Upper lobe of left lung (tissue), 6 donors: Measurements from ENCODE around the gene ISY1. TPM values are rescaled to one million over a fixed set of nuclear protein-coding genes. Genes with fewer than 3 reads are reported as not detected.
"Not testable (repeated sequence)": the region's sequence is repeated elsewhere in the genome, so short reads cannot be mapped to it uniquely, and the experiment has no call there.

ENCODE experiments used
- ATAC-seq, 2 donors: fragments of 200-7000 bp; cut with Tn5 transposase; one replicate each; pipeline ENCODE4 v1.9.1; 2022; ENCODE audit warnings: mild to moderate bottlenecking in 2 of 2, moderate library complexity in 2 of 2; ENCODE audit not compliant: low FRiP score in 2 of 2
- DNase-seq, 2 donors: peaks; one replicate each; pipeline ENCODE4 v3.0.0-alpha.2; 2019 to 2020
- H3K27ac ChIP-seq, 4 donors: fragments of 200-600 bp; sonication (generic); one replicate each; pipeline ENCODE4 v1.5.1; 2016 to 2019
- H3K27me3 ChIP-seq, 4 donors: fragments of 200-600 bp; sonication (generic); one replicate each; pipeline ENCODE4 v1.5.1; 2017 to 2019
- H3K36me3 ChIP-seq, 4 donors: fragments of 200-600 bp; sonication (generic); one replicate each; pipeline ENCODE4 v1.5.1; 2016 to 2019
- H3K4me1 ChIP-seq, 4 donors: fragments of 200-600 bp; sonication (generic); one replicate each; pipeline ENCODE4 v1.5.1; 2018 to 2019
- H3K4me3 ChIP-seq, 4 donors: fragments of 200-600 bp; sonication (generic); one replicate each; pipeline ENCODE4 v1.5.1; 2017 to 2019; ENCODE audit warnings: mild to moderate bottlenecking in 2 of 4, moderate library complexity in 1 of 4
- H3K9me3 ChIP-seq, 4 donors: fragments of 200-600 bp; sonication (generic); one replicate each; pipeline ENCODE4 v1.5.1; 2018 to 2019
- EP300 ChIP-seq, 4 donors: sonication (generic); formaldehyde crosslinking; IDR thresholded peaks; one replicate each; pipeline ENCODE4 v1.5.1; 2017; ENCODE audit warnings: antibody characterized with exemption in 4 of 4, control low read depth in 2 of 4
- POLR2A ChIP-seq, 4 donors: fragments of 450-650 bp; IDR thresholded peaks; one replicate each; pipeline ENCODE4 v1.5.1; 2016 to 2017; ENCODE audit warnings: antibody characterized with exemption in 4 of 4, mild to moderate bottlenecking in 2 of 4
- POLR2AphosphoS5 ChIP-seq, 2 donors: sonication (generic); formaldehyde crosslinking; IDR thresholded peaks; one replicate each; pipeline ENCODE4 v1.5.1; 2017; ENCODE audit warnings: antibody characterized with exemption in 2 of 2
- WGBS, 2 donors: methylation state at CpG; one replicate each; pipeline ENCODE4 v1.1.5; 2017 to 2018; 5-methylcytosine and 5-hydroxymethylcytosine counted together
- total RNA-seq, 6 donors: library from RNA; depleted of rRNA in 4 of 6; stranded (reverse); fragments of >200 nt in 4 of 6; gene quantifications; one replicate each; pipeline versions ENCODE4 v1.1.0 to v1.2.1, GENCODE V29; 2016 to 2021
- TF ChIP-seq, protein P1 (sequence below), 6 experiments: fragments of 450-650 bp in 4 of 6; fragments of 200-600 bp in 2 of 6; sonication (generic) in 2 of 6; IDR thresholded peaks; one replicate each; pipeline ENCODE4 v1.5.1; 2016 to 2019; ENCODE audit warnings: antibody characterized with exemption in 6 of 6
- donor health status: DM: no; HTN: no; CAD: no; lungs with moderate emphysema.
- donor health status: DM: no; HTN: yes; CAD: no; lungs with severe emphysema.

The ISY1 gene
- total RNA-seq, 6 donors from 2014 or later: 14.2 to 34.8 (median 19.6) TPM

- TF ChIP-seq POLR2A (IDR thresholded peaks at IDR 0.05): no peak
- DNase-seq (no peak), ATAC-seq (no peak)
- peaks cover 54 to 73% (median 59%) of the 10 kb centered on the region in 4 donors for H3K4me1 ChIP-seq
- H3K9me3 ChIP-seq: no peaks in the 10 kb centered on the region
- H3K36me3 ChIP-seq: peaks cover 25 to 59% (median 32%) of the 10 kb centered on the region in 4 donors
- H3K4me3 ChIP-seq: no peak overlapping the region
- WGBS, 2 donors: 43% methylated on average over 4 of the region's 4 CpGs
- H3K27ac ChIP-seq: peak overlapping the region in 1 of 4 donors; percentile 23
- H3K27me3 ChIP-seq: no peaks in the 10 kb centered on the region
These were observed 12.9 kb upstream of the ISY1 start for GRCh38 chr3:129173725-129174124.

- Histone ChIP-seq H3K4me1 (peaks cover 48 to 68% (median 54%) of the 10 kb centered on the region in 4 donors), H3K4me3 (no peak overlapping the region), H3K27me3 (no peaks in the 10 kb centered on the region), H3K27ac (no peak overlapping the region), H3K9me3 (no peaks in the 10 kb centered on the region), H3K36me3 (peaks cover 25 to 58% (median 28%) of the 10 kb centered on the region in 4 donors)
- ATAC-seq: no peak
- TF ChIP-seq, protein P1, sequence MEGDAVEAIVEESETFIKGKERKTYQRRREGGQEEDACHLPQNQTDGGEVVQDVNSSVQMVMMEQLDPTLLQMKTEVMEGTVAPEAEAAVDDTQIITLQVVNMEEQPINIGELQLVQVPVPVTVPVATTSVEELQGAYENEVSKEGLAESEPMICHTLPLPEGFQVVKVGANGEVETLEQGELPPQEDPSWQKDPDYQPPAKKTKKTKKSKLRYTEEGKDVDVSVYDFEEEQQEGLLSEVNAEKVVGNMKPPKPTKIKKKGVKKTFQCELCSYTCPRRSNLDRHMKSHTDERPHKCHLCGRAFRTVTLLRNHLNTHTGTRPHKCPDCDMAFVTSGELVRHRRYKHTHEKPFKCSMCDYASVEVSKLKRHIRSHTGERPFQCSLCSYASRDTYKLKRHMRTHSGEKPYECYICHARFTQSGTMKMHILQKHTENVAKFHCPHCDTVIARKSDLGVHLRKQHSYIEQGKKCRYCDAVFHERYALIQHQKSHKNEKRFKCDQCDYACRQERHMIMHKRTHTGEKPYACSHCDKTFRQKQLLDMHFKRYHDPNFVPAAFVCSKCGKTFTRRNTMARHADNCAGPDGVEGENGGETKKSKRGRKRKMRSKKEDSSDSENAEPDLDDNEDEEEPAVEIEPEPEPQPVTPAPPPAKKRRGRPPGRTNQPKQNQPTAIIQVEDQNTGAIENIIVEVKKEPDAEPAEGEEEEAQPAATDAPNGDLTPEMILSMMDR (IDR thresholded peaks at IDR 0.05): no peak
- TF ChIP-seq EP300 (IDR thresholded peaks at IDR 0.05) (no peak), POLR2A (IDR thresholded peaks at IDR 0.05) (no peak), POLR2AphosphoS5 (IDR thresholded peaks at IDR 0.05) (no peak)
- no peak for DNase-seq
- 47% methylated on average over 2 of the region's 2 CpGs for WGBS, 2 donors
These were observed 12.3 kb upstream of the ISY1 start for GRCh38 chr3:129173206-129173605.

DNA sequence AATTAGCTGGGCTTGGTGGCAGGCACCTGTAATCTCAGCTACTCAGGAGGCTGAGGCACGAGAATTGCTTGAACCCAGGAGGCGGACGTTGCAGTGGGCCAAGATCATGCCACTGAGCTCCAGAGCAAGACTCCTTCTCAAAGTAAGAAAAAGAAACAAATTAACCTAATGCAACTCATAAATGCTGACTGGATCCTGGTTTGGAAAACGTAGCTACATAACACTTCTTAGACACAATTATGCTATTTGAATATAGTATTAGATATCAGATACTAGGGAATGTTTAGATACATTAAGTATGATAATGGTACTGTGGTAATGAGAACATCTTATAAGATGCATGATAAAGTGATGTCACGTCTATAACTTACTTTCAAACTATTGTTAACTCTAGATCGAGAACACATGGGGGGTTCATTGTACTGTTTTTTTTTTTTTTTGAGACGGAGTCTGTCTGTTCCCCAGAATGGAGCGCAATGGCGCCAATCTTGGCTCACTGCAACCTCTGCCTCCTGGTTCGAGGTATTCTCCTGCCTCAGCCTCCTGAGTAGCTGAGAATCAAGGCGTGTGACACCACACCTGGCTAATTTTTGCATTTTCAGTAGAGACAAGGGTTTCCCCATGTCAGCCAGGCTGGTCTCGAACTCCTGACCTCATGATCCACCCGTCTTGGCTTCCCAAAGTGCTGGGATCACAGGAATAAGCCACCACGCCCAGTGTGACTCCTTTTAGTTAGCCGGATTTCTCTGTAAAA, 5.9 kb upstream of the ISY1 start:
- no peak for ATAC-seq
- Histone ChIP-seq H3K36me3 (peaks cover 27 to 70% (median 45%) of the 10 kb centered on the region in 4 donors), H3K27ac (no peak overlapping the region), H3K4me1 (peaks cover 9 to 11% (median 10%) of the 10 kb centered on the region in 4 donors), H3K9me3 (no peaks in the 10 kb centered on the region), H3K4me3 (no peak overlapping the region), H3K27me3 (no peaks in the 10 kb centered on the region)
- 89 to 92% methylated on average over 15 of the region's 15 CpGs for WGBS, 2 donors
- no peak for DNase-seq
- TF ChIP-seq, protein P1 (IDR thresholded peaks at IDR 0.05): no peak
- TF ChIP-seq POLR2A (IDR thresholded peaks at IDR 0.05): no peak
- no peak for TF ChIP-seq EP300 (IDR thresholded peaks at IDR 0.05)
- no peak for TF ChIP-seq POLR2AphosphoS5 (IDR thresholded peaks at IDR 0.05)

GRCh38 chr3:129165594-129165993, 4.7 kb upstream of the ISY1 start:
- Histone ChIP-seq H3K4me1 (peaks cover 9 to 11% (median 10%) of the 10 kb centered on the region in 4 donors), H3K36me3 (peaks cover 18 to 58% (median 35%) of the 10 kb centered on the region in 4 donors)
- not testable (repeated sequence) for ATAC-seq, H3K27me3 ChIP-seq, DNase-seq, H3K4me3 ChIP-seq, H3K27ac ChIP-seq, H3K9me3 ChIP-seq
- 95 to 96% methylated on average over 8 of the region's 8 CpGs for WGBS, 2 donors

DNA sequence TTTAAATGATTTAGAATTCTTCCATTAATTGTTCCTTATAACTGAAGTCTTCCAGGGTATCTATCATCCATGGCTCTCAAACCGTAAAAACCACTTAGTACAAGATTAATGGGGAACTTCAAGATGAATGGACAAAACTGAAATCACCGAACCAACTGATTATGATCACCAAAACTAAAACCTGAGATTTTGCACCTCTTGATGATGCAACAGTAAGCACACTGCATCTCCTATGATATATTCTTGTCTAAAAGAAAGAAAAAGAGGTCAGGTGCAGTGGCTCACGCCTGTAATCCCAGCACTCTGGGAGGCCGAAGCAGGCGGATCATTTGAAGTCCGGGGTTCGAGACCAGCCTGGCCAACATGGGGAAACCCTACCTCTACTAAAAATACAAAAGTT, 3.6 kb upstream of the ISY1 start:
- no peak for TF ChIP-seq EP300 (IDR thresholded peaks at IDR 0.05)
- TF ChIP-seq POLR2AphosphoS5 (IDR thresholded peaks at IDR 0.05): no peak
- TF ChIP-seq, protein P1 (IDR thresholded peaks at IDR 0.05): no peak
- no peak for TF ChIP-seq POLR2A (IDR thresholded peaks at IDR 0.05)
- Histone ChIP-seq H3K4me3 (no peak overlapping the region), H3K27me3 (no peaks in the 10 kb centered on the region), H3K36me3 (peaks cover 7 to 47% (median 24%) of the 10 kb centered on the region in 4 donors), H3K9me3 (no peaks in the 10 kb centered on the region), H3K27ac (no peak overlapping the region), H3K4me1 (peaks cover 14 to 18% (median 15%) of the 10 kb centered on the region in 4 donors)
- DNase-seq (no peak), ATAC-seq (no peak)
- 85 to 87% methylated on average over 7 of the region's 7 CpGs for WGBS, 2 donors
